MG63 (cell line): ENCODE results near the gene UBE2E3. TPM values are rescaled to one million over a fixed set of nuclear protein-coding genes. Genes with fewer than 3 reads are reported as not detected.
A peak's percentile ranks its signal among the peaks of the same experiment; 100 is the strongest.
"Not testable (repeated sequence)": the region's sequence is repeated elsewhere in the genome, so short reads cannot be mapped to it uniquely, and the experiment has no call there.

Experiments
- DNase-seq: peaks from one replicate; pipeline ENCODE4 v3.0.0-alpha.2; 2020
- H3K27me3 ChIP-seq: fragments of 250-450 bp; sonication (Bioruptor Pico); 2 replicates; pipeline ENCODE4 v1.5.1; 2020; ENCODE audit warnings: mild to moderate bottlenecking, moderate library complexity
- H3K36me3 ChIP-seq: fragments of 250-450 bp; sonication (Bioruptor Pico); 2 replicates; pipeline ENCODE4 v1.5.1; 2020; ENCODE audit warnings: mild to moderate bottlenecking, moderate library complexity
- H3K4me3 ChIP-seq: fragments of 250-450 bp; sonication (Bioruptor Pico); 2 replicates; pipeline ENCODE4 v1.5.1; 2020; ENCODE audit warnings: mild to moderate bottlenecking, moderate library complexity
- H3K9me3 ChIP-seq: fragments of 250-450 bp; sonication (Bioruptor Pico); 2 replicates; pipeline ENCODE4 v1.5.1; 2020; ENCODE audit warnings: mild to moderate bottlenecking, moderate library complexity
- total RNA-seq: library from RNA; depleted of rRNA; stranded (reverse); fragments of >200 nt; shearing (Covaris generic); gene quantifications from 2 replicates; pipeline ENCODE4 v1.2.3, GENCODE V29; 2014; ENCODE audit warnings: low replicate concordance; rRNA removed

UBE2E3 gene
- 55.2 and 126 TPM in 2 replicates for total RNA-seq

- Histone ChIP-seq H3K27me3 (no peaks in the 10 kb centered on the region), H3K4me3 (peak within 1 kb of the TSS; percentile 78), H3K9me3 (no peaks in the 10 kb centered on the region), H3K36me3 (peaks cover 28% of the 10 kb centered on the region)
- DNase-seq = peak; percentile 85
These were observed at the start of gene UBE2E3 for GRCh38 chr2:180980106-180980942. Gene UBE2E3, plus strand, starts transcription at chr2:180980605. Its CDS starts 1,438 bp downstream, at chr2:180982043.

GRCh38 chr2:180931841-180932240 lies 48.6 kb upstream of the UBE2E3 start:
- no peaks in the 10 kb centered on the region for H3K36me3 ChIP-seq
- H3K27me3 ChIP-seq = no peaks in the 10 kb centered on the region
- no peak overlapping the region for H3K4me3 ChIP-seq
- H3K9me3 ChIP-seq = no peaks in the 10 kb centered on the region
- no peak for DNase-seq

- Histone ChIP-seq H3K4me3 (no peak overlapping the region), H3K9me3 (no peaks in the 10 kb centered on the region), H3K36me3 (no peaks in the 10 kb centered on the region), H3K27me3 (no peaks in the 10 kb centered on the region)
- DNase-seq = no peak
These were observed 47.1 kb upstream of the UBE2E3 start for GRCh38 chr2:180933332-180933731.

- no peaks in the 10 kb centered on the region for H3K27me3 ChIP-seq
- H3K36me3 ChIP-seq = no peaks in the 10 kb centered on the region
- no peaks in the 10 kb centered on the region for H3K9me3 ChIP-seq
- H3K4me3 ChIP-seq = no peak overlapping the region
- no peak for DNase-seq
These were observed 45.5 kb upstream of the UBE2E3 start for GRCh38 chr2:180934911-180935310.

GRCh38 chr2:180937480-180937879 lies 42.9 kb upstream of the UBE2E3 start:
- H3K4me3 ChIP-seq, H3K36me3 ChIP-seq, DNase-seq, H3K27me3 ChIP-seq, H3K9me3 ChIP-seq: not testable (repeated sequence)

GRCh38 chr2:180938451-180938850 lies 42.0 kb upstream of the UBE2E3 start:
- no peak for DNase-seq

GRCh38 chr2:180943275-180943674 lies 37.1 kb upstream of the UBE2E3 start:
- no peak for DNase-seq
- Histone ChIP-seq H3K9me3 (no peaks in the 10 kb centered on the region), H3K36me3 (no peaks in the 10 kb centered on the region), H3K4me3 (no peak overlapping the region), H3K27me3 (no peaks in the 10 kb centered on the region)

More at GRCh38 chr2:180938451-180938850, 42.0 kb upstream of the UBE2E3 start:
- Histone ChIP-seq H3K36me3 (no peaks in the 10 kb centered on the region), H3K4me3 (no peak overlapping the region), H3K9me3 (no peaks in the 10 kb centered on the region), H3K27me3 (no peaks in the 10 kb centered on the region)

- H3K9me3 ChIP-seq = no peaks in the 10 kb centered on the region
- no peak overlapping the region for H3K4me3 ChIP-seq
- H3K27me3 ChIP-seq = no peaks in the 10 kb centered on the region
- no peaks in the 10 kb centered on the region for H3K36me3 ChIP-seq
- DNase-seq = no peak
These were observed 36.0 kb upstream of the UBE2E3 start for GRCh38 chr2:180944372-180944771.

- Histone ChIP-seq H3K9me3 (no peaks in the 10 kb centered on the region), H3K27me3 (no peaks in the 10 kb centered on the region), H3K36me3 (no peaks in the 10 kb centered on the region), H3K4me3 (no peak overlapping the region)
- DNase-seq = no peak
These were observed 33.2 kb upstream of the UBE2E3 start for GRCh38 chr2:180947208-180947689.

- DNase-seq = no peak
- no peaks in the 10 kb centered on the region for H3K36me3 ChIP-seq
- H3K9me3 ChIP-seq = no peaks in the 10 kb centered on the region
- no peak overlapping the region for H3K4me3 ChIP-seq
- no peaks in the 10 kb centered on the region for H3K27me3 ChIP-seq
These were observed 30.5 kb upstream of the UBE2E3 start for GRCh38 chr2:180949896-180950295.

- Histone ChIP-seq H3K9me3 (no peaks in the 10 kb centered on the region), H3K36me3 (no peaks in the 10 kb centered on the region), H3K27me3 (no peaks in the 10 kb centered on the region), H3K4me3 (no peak overlapping the region)
- DNase-seq = no peak
These were observed 28.3 kb upstream of the UBE2E3 start for GRCh38 chr2:180952082-180952481.

GRCh38 chr2:180952731-180953336 lies 27.6 kb upstream of the UBE2E3 start:
- Histone ChIP-seq H3K9me3 (no peaks in the 10 kb centered on the region), H3K36me3 (no peaks in the 10 kb centered on the region), H3K4me3 (no peak overlapping the region), H3K27me3 (no peaks in the 10 kb centered on the region)
- no peak for DNase-seq

GRCh38 chr2:180953550-180953949 lies 26.9 kb upstream of the UBE2E3 start:
- Histone ChIP-seq H3K9me3 (no peaks in the 10 kb centered on the region), H3K27me3 (no peaks in the 10 kb centered on the region), H3K4me3 (no peak overlapping the region), H3K36me3 (no peaks in the 10 kb centered on the region)
- no peak for DNase-seq

- H3K27me3 ChIP-seq = no peaks in the 10 kb centered on the region
- DNase-seq = no peak
- H3K4me3 ChIP-seq = no peak overlapping the region
- H3K9me3 ChIP-seq = no peaks in the 10 kb centered on the region
- no peaks in the 10 kb centered on the region for H3K36me3 ChIP-seq
These were observed 25.3 kb upstream of the UBE2E3 start for GRCh38 chr2:180955101-180955500.

GRCh38 chr2:180959787-180960186 lies 20.6 kb upstream of the UBE2E3 start:
- H3K36me3 ChIP-seq = no peaks in the 10 kb centered on the region
- no peaks in the 10 kb centered on the region; the same call in 1 of the 2 replicates for H3K9me3 ChIP-seq
- DNase-seq = no peak
- H3K27me3 ChIP-seq = no peaks in the 10 kb centered on the region
- H3K4me3 ChIP-seq = no peak overlapping the region

GRCh38 chr2:180960982-180961381 lies 19.4 kb upstream of the UBE2E3 start:
- no peaks in the 10 kb centered on the region for H3K36me3 ChIP-seq
- no peak overlapping the region for H3K4me3 ChIP-seq
- H3K27me3 ChIP-seq = no peaks in the 10 kb centered on the region
- no peaks in the 10 kb centered on the region; the same call in 1 of the 2 replicates for H3K9me3 ChIP-seq
- no peak for DNase-seq

- no peak for DNase-seq
- no peaks in the 10 kb centered on the region; the same call in 1 of the 2 replicates for H3K9me3 ChIP-seq
- H3K36me3 ChIP-seq = no peaks in the 10 kb centered on the region
- no peak overlapping the region for H3K4me3 ChIP-seq
- no peaks in the 10 kb centered on the region for H3K27me3 ChIP-seq
These were observed 17.6 kb upstream of the UBE2E3 start for GRCh38 chr2:180962727-180963314.
